Endothelial cell (in vitro differentiated cells): ENCODE results near the gene ELOVL3. TPM values are rescaled to one million over a fixed set of nuclear protein-coding genes. Genes with fewer than 3 reads are reported as not detected.

Experiments used
- DNase-seq: peaks from one replicate; pipeline ENCODE4 v3.0.0; 2021; ENCODE audit warnings: low spot score
- H3K27ac Mint-ChIP-seq: one replicate; pipeline ENCODE4 v1.8.0; 2021; ENCODE audit warnings: mixed read lengths, inconsistent platforms; ENCODE audit not compliant: unreplicated experiment
- H3K27me3 Mint-ChIP-seq: one replicate; pipeline ENCODE4 v1.8.0; 2021; ENCODE audit warnings: mild to moderate bottlenecking, moderate library complexity, mixed read lengths, inconsistent platforms; ENCODE audit not compliant: unreplicated experiment
- H3K36me3 Mint-ChIP-seq: one replicate; pipeline ENCODE4 v1.8.0; 2021; ENCODE audit warnings: mild to moderate bottlenecking, low read depth, mixed read lengths, inconsistent platforms; ENCODE audit not compliant: unreplicated experiment
- H3K4me1 Mint-ChIP-seq: one replicate; pipeline ENCODE4 v1.8.0; 2021; ENCODE audit warnings: mild to moderate bottlenecking, mixed read lengths, inconsistent platforms; ENCODE audit not compliant: unreplicated experiment
- H3K4me3 Mint-ChIP-seq: one replicate; pipeline ENCODE4 v1.8.0; 2021; ENCODE audit warnings: mild to moderate bottlenecking, mixed read lengths, inconsistent platforms; ENCODE audit not compliant: unreplicated experiment
- H3K9me3 Mint-ChIP-seq: one replicate; pipeline ENCODE4 v1.8.0; 2021; ENCODE audit warnings: mixed read lengths, inconsistent platforms; ENCODE audit not compliant: unreplicated experiment
- long read RNA-seq: library from polyadenylated mRNA; unstranded; transcript quantifications from one replicate; pipeline ENCODE4 v2.0.0, GENCODE V29; 2020; ENCODE audit not compliant: unreplicated experiment
- total RNA-seq: library from RNA; stranded (reverse); fragmentation: NEBNext Ultra II Directional; extraction: Animal tissue kit (Norgen Biotek cat#: 25700); gene quantifications from one replicate; pipeline ENCODE4 v1.2.1, GENCODE V29; 2021; ENCODE audit not compliant: unreplicated experiment
- TF ChIP-seq, protein P1 (sequence below): fragments of 200-600 bp; sonication (generic); IDR thresholded peaks from one replicate; pipeline ENCODE4 v1.5.0; 2021; ENCODE audit warnings: antibody characterized with exemption; ENCODE audit not compliant: unreplicated experiment

Gene ELOVL3, protein sequence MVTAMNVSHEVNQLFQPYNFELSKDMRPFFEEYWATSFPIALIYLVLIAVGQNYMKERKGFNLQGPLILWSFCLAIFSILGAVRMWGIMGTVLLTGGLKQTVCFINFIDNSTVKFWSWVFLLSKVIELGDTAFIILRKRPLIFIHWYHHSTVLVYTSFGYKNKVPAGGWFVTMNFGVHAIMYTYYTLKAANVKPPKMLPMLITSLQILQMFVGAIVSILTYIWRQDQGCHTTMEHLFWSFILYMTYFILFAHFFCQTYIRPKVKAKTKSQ
- not detected for total RNA-seq
- long read RNA-seq, result 0 reads

DNA sequence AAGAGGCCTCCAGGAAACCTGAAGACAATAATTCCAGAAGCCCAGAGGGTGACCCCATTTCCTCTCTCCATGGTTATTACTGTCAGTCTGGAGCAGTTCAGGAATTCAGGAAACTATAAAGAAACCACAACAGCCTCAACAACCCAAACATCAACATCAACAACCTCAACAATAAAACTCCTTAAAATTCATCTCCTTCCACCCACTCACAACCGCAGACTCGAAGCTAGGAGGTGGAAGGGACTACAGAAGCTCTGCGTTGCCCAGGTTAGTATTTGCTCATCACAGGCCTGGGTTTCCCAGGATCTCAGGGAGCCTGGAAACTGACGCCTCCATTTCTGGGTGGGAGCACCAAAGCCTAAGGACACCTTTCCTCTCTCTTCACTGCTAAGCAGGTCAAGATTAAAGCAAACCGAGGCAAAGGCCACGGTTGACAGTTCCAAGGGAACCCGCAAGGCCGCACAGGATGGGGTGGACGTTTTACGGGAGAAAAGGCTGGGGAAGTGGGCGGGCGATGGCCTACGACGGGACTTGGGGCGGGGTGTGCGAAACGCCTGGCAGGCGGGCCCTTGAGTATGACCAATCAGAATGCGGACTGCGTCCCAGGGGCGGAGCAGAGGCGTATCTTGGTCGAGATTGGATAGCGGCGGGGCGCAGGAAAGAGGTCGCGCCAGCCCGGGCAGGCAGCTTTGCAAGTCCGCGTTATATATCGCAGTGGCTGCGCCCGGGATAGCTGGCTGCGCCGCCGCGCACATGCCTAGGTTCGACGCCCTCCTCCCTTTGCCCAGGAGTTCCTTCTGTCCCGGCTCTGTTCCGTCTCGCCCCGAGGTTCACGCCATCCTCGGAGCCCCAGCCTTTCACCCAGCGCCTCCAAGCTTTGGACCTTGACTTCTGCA lies at the start of gene ELOVL3:
TSS of gene ELOVL3 (plus strand) at position 654 of the 896 bp plus-strand sequence. CDS start 250 bp downstream, outside the sequence.
- peaks cover 10% of the 10 kb centered on the region for H3K4me1 Mint-ChIP-seq
- peak within 1 kb of the TSS; percentile 90 for H3K27ac Mint-ChIP-seq
- peaks cover 12% of the 10 kb centered on the region for H3K36me3 Mint-ChIP-seq
- TF ChIP-seq, protein P1, sequence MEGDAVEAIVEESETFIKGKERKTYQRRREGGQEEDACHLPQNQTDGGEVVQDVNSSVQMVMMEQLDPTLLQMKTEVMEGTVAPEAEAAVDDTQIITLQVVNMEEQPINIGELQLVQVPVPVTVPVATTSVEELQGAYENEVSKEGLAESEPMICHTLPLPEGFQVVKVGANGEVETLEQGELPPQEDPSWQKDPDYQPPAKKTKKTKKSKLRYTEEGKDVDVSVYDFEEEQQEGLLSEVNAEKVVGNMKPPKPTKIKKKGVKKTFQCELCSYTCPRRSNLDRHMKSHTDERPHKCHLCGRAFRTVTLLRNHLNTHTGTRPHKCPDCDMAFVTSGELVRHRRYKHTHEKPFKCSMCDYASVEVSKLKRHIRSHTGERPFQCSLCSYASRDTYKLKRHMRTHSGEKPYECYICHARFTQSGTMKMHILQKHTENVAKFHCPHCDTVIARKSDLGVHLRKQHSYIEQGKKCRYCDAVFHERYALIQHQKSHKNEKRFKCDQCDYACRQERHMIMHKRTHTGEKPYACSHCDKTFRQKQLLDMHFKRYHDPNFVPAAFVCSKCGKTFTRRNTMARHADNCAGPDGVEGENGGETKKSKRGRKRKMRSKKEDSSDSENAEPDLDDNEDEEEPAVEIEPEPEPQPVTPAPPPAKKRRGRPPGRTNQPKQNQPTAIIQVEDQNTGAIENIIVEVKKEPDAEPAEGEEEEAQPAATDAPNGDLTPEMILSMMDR, result no peak
- no peaks in the 10 kb centered on the region for H3K9me3 Mint-ChIP-seq
- peaks cover 29% of the 10 kb centered on the region for H3K27me3 Mint-ChIP-seq
- H3K4me3 Mint-ChIP-seq, result peak within 1 kb of the TSS; percentile 71
- DNase-seq, result peak; percentile 87

DNA sequence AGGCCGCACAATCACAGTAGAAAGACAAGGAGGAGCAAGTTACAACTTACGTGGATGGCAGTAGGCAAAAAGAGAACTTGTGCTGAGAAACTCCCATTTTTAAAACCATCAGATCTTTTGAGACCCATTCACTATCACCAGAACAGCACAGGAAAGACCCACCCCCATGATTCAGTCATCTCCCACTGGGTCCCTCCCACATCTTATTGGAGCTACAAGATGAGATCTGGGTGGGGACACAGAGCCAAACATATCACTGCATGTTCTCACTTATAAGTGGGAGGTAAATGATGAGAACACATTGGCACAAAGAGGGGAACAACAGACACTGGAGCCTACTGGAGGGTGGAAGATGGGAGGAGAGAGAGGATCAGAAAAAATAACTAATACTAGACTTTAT lies 41.5 kb upstream of the ELOVL3 start:
- H3K4me1 Mint-ChIP-seq, result no peaks in the 10 kb centered on the region
- peaks cover 2% of the 10 kb centered on the region for H3K27me3 Mint-ChIP-seq
- H3K4me3 Mint-ChIP-seq, result peak overlapping the region; percentile 22
- H3K9me3 Mint-ChIP-seq, result peaks cover 19% of the 10 kb centered on the region
- H3K27ac Mint-ChIP-seq, result no peak overlapping the region
- H3K36me3 Mint-ChIP-seq, result peaks cover 20% of the 10 kb centered on the region
- DNase-seq, result no peak
- TF ChIP-seq, protein P1, result no peak

DNA sequence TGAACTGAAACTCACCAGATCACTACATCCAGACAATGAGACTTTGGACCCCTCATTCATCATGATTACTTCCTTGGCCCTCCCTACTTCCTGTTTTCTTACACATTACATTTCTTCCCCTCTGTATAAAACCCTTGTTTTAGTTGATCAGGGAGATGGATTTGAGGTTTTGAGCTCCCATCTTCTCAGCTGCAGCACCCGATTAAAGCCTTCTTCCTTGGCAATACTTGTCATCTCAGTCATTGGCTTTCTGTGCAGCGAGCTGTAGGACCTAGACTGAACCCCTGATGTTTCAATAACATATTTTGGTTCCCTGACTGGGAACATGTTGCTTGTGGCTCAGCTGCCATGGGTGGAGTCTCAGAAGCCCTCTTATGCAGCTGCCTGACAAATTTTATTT lies 40.8 kb upstream of the ELOVL3 start:
- peaks cover 20% of the 10 kb centered on the region for H3K36me3 Mint-ChIP-seq
- no peak overlapping the region for H3K27ac Mint-ChIP-seq
- peaks cover 2% of the 10 kb centered on the region for H3K27me3 Mint-ChIP-seq
- DNase-seq, result no peak
- H3K4me3 Mint-ChIP-seq, result no peak overlapping the region
- TF ChIP-seq, protein P1, result no peak
- H3K4me1 Mint-ChIP-seq, result no peaks in the 10 kb centered on the region
- H3K9me3 Mint-ChIP-seq, result peaks cover 19% of the 10 kb centered on the region

DNA sequence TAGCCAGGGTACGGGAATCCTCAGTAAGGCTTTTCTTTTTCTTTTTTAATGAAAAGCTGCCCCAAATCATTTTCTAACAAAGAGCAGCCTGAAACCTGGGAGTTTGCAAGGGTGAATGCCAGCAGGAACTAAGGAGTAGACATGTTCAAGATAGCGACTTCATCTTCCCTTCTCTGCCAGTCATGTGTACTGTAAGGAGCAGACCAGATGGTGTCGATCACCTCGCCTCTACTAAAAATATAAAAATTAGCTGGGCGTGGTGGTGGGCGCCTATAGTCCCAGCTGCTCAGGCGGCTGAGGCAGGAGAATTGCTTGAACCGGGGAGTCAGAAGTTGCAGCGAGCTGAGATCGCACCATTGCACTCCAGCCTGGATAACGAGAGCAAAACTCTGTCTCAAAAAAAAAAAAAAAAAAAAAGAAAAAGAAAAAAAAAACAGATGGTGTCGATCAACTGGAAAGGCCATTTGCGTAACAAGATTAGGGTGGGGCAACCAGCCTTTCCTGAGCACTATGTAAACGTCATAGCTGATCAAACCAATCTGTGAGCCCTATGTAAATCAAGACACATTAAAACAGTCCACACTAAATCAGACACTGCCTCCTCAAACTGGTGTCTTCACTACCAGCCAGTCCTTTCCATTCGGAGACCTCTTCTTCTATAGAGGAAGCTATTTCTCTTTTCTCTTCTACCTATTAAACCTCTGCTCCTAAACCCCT lies 40.1 kb upstream of the ELOVL3 start:
- peaks cover 2% of the 10 kb centered on the region for H3K27me3 Mint-ChIP-seq
- TF ChIP-seq, protein P1, result no peak
- no peak overlapping the region for H3K4me3 Mint-ChIP-seq
- no peaks in the 10 kb centered on the region for H3K4me1 Mint-ChIP-seq
- peaks cover 20% of the 10 kb centered on the region for H3K36me3 Mint-ChIP-seq
- no peak for DNase-seq
- peaks cover 19% of the 10 kb centered on the region for H3K9me3 Mint-ChIP-seq
- no peak overlapping the region for H3K27ac Mint-ChIP-seq
